PC-3 (cell line): Measurements from ENCODE around the gene FHL3.

Experiments used
- EZH2 ChIP-seq: fragments of 300-600 bp; sonication (generic); IDR thresholded peaks from one replicate; pipeline ENCODE4 v1.6.1; 2017; ENCODE audit warnings: antibody characterized with exemption, mild to moderate bottlenecking, low read length; ENCODE audit not compliant: unreplicated experiment
- EZH2phosphoT487 ChIP-seq: fragments of 300-600 bp; sonication (generic); IDR thresholded peaks from 2 replicates; pipeline ENCODE4 v1.6.1; 2018; ENCODE audit warnings: mild to moderate bottlenecking, antibody characterized with exemption, low read length, borderline replicate concordance
- TF ChIP-seq, protein P1 (sequence below): fragments of 300-600 bp; sonication (generic); conservative IDR thresholded peaks from 2 replicates; pipeline ENCODE4 v1.5.1; 2017; ENCODE audit warnings: antibody characterized with exemption, low read depth, mild to moderate bottlenecking, low read length

- TF ChIP-seq, protein P1, sequence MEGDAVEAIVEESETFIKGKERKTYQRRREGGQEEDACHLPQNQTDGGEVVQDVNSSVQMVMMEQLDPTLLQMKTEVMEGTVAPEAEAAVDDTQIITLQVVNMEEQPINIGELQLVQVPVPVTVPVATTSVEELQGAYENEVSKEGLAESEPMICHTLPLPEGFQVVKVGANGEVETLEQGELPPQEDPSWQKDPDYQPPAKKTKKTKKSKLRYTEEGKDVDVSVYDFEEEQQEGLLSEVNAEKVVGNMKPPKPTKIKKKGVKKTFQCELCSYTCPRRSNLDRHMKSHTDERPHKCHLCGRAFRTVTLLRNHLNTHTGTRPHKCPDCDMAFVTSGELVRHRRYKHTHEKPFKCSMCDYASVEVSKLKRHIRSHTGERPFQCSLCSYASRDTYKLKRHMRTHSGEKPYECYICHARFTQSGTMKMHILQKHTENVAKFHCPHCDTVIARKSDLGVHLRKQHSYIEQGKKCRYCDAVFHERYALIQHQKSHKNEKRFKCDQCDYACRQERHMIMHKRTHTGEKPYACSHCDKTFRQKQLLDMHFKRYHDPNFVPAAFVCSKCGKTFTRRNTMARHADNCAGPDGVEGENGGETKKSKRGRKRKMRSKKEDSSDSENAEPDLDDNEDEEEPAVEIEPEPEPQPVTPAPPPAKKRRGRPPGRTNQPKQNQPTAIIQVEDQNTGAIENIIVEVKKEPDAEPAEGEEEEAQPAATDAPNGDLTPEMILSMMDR = no peak
- TF ChIP-seq EZH2 = no peak
- no peak for TF ChIP-seq EZH2phosphoT487
Observed at GRCh38 chr1:37951041-37951782, 54.1 kb downstream of the FHL3 start.
